HCT116 (cell line): Measurements from ENCODE around the gene ORAI2.

ENCODE experiments used
- CTCF ChIP-seq, 3 experiments: fragments of 200-600 bp in 1 of 3; sonication (generic) in 1 of 3; IDR thresholded peaks in 2 of 3; conservative IDR thresholded peaks in 1 of 3; 2 replicates each; pipeline ENCODE4 v1.5.1; 2012 to 2017; ENCODE audit warnings: low read depth in 2 of 3, low read length in 2 of 3, antibody characterized with exemption in 1 of 3, borderline replicate concordance in 1 of 3, control low read depth in 1 of 3, mild to moderate bottlenecking in 1 of 3, mixed read lengths in 1 of 3, mixed run types in 1 of 3, moderate library complexity in 1 of 3; ENCODE audit not compliant: insufficient read depth in 1 of 3
- POLR2AphosphoS5 ChIP-seq: IDR thresholded peaks from 2 replicates; pipeline ENCODE4 v1.6.1; 2011; ENCODE audit warnings: mild to moderate bottlenecking, low read depth, low read length, moderate library complexity
- ZNF274 ChIP-seq: fragments of 200-500 bp; sonication (Bioruptor generic); IDR thresholded peaks from 2 replicates; pipeline ENCODE4 v1.6.1; 2014; ENCODE audit warnings: mild to moderate bottlenecking, low read depth, low read length, inconsistent platforms

- no peak for TF ChIP-seq CTCF (IDR thresholded peaks at IDR 0.05 in 2 of 3, conservative IDR thresholded peaks at IDR 0.05 in 1 of 3; ENCODE audit: borderline replicate concordance in 1 of 3, insufficient read depth in 1 of 3, low read depth in 2 of 3, low read length in 2 of 3)
- TF ChIP-seq POLR2AphosphoS5 = no peak
- no peak for TF ChIP-seq ZNF274
Measured at GRCh38 chr7:102392330-102392729, 41.0 kb upstream of the ORAI2 start.
